HG03342 (cell line): Measurements from ENCODE around the gene RGS3.
"Not testable (repeated sequence)": the region's sequence is repeated elsewhere in the genome, so short reads cannot be mapped to it uniquely, and the experiment has no call there.

Experiments
- ATAC-seq: cut with Tn5 transposase; IDR thresholded peaks from one replicate; pipeline ENCODE4 v1.9.1; 2021; ENCODE audit warnings: mild to moderate bottlenecking, moderate library complexity; ENCODE audit not compliant: unreplicated experiment

RGS3 gene

DNA sequence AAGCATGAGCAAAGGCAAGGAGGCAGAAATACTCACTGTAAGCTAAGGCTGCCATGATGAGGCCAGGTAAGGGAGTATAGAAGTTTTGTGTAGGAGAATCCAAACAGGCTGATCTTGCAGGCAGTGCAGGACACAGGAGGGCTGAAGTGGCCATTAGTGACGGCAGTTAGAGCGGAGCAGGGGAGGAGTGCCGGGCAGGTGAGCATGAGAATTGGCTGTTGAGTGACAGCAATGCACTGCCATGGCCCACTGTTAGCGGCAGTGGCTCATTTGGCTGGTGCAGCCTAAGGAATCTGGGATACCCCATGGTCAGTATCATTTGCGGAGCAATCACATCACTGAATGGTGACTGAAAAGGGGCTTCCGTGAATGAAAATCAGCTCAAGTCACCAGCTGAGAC is 22.8 kb downstream of the RGS3 start:
- ATAC-seq = no peak

GRCh38 chr9:113488071-113488470 is 24.5 kb downstream of the RGS3 start:
- no peak for ATAC-seq

DNA sequence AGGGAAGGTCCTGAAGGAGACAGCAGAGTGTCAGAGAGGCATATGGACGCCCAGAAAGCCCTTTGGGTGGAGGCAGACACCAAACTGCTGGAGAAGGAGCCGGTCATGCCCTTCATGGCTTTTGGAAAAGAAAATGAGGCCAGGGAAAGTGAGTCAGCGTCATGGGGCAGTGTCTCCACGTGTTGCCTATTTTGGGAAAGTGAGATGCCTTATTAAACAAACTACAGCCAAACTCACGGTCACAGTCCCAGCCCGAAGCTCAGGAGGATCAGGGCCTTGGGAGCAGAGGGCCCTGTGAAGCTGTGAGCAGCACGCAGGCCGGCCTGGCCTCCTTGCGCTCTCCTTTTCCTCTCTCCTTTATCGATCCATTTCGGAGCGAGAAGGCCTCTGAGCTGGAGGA is 25.0 kb downstream of the RGS3 start:
- no peak for ATAC-seq

GRCh38 chr9:113491147-113491546 is 27.6 kb downstream of the RGS3 start:
- not testable (repeated sequence) for ATAC-seq

GRCh38 chr9:113492343-113493202 is 29.0 kb downstream of the RGS3 start:
- ATAC-seq = no peak

DNA sequence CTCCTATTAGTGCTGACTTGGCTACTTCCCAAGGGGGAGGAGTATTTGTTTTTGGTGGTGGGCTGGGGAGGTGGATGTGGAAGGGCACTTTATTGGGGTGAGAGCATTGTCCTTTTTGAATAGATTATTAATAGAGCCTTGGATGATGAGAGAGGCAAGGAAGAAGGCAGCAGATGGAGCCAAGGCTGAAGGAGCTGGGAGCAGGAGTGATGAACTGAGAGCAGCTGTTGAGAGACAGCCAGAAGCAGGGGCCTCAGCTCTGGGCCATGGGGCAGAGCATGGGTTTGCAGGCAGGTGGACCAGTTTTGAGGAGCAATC is 29.6 kb downstream of the RGS3 start:
- no peak for ATAC-seq

GRCh38 chr9:113495526-113495925 is 32.0 kb downstream of the RGS3 start:
- no peak for ATAC-seq

DNA sequence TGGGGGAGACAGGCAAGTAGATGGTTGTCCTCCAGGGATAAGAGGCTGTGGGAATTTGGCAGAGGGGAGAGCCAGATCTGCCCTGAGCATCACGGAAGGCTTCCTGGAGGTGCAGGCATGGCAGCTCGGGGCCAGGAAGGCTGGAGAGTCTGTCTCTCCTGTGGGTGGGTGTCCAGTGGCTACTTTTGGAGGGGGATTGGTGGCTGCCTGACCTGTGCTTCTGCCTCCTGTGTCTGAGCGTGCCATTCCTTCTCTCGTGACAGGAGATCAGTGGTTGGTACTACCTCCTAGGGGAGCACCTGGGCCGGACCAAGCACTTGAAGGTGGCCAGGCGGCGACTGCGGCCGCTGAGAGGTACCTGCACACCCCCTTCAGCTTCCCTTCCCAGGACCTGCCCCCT is 33.5 kb downstream of the RGS3 start:
- ATAC-seq = no peak

DNA sequence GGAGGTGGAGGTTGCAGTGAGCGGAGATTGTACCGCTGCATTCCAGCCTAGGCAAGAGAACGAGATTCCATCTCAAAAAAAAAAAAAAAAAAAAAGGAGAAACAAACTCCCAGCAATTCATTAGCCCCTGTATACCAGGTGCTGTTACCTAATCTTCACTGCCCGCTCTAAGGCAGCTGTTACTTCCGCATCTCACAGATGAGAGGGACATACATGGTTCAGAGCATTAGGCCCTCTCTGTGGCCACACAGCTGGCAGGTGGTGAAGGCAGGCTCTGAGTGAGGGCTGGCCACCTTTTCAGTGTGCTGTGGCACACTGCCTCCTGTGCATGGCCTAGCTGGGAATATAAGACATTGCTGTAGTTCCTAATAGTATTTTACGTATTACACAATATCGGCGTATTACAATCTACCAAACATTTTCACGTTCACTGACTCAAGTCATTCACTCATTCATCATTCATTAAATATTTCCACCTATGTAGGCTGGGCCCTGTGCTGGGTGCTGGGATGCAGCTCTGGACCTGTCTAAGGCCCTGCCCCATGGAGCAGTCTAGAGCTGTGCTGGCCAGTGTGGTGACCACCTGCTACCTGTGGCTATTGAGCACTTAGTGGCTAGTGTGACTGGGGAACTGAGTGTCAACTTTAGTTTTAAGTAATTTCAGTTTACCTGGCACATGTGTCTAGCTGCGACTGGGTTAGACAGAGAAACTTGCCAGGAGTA is 35.8 kb downstream of the RGS3 start:
- no peak for ATAC-seq

DNA sequence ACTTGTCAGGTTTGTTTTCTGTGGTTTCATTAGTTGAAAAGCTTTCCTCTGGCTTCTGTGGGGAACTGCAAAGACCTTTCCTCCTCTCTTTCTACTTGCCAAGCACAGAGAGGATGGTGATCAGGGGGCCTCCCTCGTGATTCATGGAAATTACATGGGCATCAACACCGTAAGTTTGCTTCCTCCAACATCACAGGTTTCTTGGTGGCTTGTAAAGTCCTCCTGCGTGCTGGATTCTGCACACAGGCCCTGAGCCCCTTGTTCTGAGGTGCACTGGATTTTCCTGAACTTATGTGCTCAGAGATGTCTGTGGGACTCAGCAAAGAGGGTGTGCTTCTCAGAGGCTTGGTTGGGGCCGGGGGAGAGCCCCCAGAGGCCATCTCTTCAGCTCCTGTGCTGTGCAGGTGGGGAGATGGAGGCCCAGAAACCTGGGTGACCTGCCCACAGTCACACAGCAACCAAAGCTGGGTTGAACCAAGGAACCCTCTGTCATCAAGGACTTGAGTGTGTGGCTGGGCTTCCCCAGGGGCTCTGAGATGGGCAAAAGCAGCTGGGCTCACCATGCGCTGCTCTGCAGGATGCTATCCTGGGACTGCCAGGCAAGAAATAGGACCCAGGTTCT is 36.5 kb downstream of the RGS3 start:
- ATAC-seq = no peak

DNA sequence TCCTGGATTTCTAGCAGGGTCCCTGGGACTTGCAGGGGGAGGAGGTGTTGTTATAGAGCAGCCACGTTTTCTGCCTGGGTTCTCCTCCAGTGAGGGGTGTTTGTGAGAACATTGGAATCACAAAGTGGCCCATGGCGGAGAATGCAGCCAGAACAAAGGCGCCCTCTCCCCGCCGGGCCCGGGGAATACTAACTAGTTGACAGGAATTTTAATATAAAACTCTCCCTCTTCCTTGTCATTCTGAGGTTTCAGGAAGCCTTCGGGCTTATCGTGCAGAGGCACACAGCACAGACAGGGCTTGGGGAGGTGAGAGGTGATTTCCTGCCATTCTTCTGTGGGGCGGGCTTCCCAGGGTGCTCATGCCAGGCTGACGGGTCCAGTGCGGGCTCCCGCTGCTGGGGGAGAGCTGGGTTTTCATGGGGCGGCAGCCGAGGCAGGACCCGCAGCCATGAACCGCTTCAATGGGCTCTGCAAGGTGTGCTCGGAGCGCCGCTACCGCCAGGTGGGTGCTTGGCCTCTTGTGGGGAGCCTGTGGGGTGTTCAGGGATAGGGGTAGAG is 37.7 kb downstream of the RGS3 start:
- ATAC-seq = no peak

DNA sequence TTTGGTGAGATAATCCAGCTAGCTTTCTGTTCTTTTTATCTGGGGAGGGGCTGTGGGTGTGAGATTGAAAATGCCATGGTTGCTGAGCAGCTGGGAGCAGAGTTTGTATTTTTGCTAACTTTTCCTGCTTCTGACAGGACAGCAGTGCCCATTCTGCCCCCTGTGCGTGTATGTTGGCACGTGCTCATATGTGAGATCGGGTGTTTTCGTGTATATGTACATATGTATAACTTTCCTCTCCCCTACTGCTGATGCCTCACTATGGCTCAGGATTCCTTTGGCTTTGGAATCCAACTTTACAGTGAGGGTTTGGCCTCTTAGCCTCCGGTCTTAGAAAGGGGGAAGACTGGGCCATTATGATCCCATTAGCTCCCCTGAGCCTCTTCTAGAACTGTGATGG is 38.3 kb downstream of the RGS3 start:
- no peak for ATAC-seq

- no peak for ATAC-seq
Measured at GRCh38 chr9:113502427-113503034, 39.0 kb downstream of the RGS3 start.

DNA sequence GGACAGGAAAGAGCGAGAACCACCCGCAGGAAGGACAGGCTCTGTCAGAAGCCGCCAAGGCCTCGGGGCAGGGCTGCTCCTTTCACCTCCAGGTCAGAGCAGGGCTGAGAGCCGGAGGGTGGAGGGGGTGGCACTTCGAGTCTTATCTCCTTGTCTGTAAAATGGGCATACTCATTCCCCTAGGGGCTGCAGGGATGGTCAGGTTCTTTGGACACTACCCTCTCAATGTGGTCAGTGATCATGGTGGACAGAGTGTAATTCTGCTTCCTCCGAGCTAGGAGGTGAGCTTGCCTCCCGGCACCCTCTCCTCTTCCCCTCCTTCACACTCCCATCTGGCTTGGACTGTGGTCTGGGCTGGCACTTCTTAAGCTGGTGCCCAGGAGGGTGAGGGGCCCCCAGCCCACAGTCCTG is 39.6 kb downstream of the RGS3 start:
- no peak for ATAC-seq

- no peak for ATAC-seq
Measured at GRCh38 chr9:113503613-113504211, 40.2 kb downstream of the RGS3 start.

- no peak for ATAC-seq
Measured at GRCh38 chr9:113504725-113505590, 41.4 kb downstream of the RGS3 start.

- ATAC-seq = no peak
Measured at GRCh38 chr9:113506090-113506589, 42.6 kb downstream of the RGS3 start.

GRCh38 chr9:113507256-113507655 is 43.7 kb downstream of the RGS3 start:
- no peak for ATAC-seq

GRCh38 chr9:113508111-113508749 is 44.7 kb downstream of the RGS3 start:
- ATAC-seq = no peak
